HuH-7 (cell line): ENCODE measurements around the gene PDGFRB.

Experiments
- DNase-seq: peaks from one replicate; pipeline ENCODE4 v3.0.0; 2011; ENCODE audit warnings: low spot score

Gene PDGFRB

DNA sequence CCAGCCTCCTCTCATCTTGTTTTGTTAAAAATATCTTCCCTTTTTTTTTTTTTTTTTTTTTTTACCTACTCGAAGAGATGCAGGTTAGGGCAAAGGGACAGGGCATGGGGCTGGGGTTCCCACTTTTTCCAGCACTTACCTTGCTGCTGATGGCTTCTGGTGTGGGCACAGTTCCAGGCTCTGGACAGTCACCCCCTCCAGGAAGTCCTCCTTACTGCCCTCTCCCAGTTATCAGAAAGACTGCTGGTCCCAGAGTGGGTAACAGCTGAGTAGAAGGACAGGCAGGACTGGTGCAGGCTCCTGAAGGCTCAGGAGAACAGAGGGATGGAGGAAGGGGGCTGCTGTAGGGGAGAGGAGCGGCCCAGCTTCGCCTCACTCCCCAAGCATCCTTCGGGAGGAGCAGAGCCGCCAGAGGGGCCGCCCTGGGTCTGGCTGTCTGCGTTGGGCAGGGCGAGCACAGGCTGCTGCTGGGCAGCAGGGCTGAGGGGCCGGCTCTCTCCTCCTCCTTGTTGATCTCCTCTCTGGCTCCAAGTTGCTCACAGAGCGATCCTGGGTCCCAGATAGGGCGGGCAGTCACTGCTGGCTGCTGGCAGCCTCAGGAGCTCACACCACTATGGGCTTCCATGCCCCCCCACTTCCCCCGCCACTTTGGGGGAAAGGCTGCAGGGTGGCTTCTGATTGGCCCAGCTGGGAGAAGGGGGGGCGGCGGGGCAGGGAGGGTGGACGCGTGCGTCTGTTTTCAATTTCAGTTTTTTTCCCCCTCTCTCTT, at the start of gene PDGFRB:
Gene PDGFRB, minus strand, starts transcription at position 588 of the 769 bp plus-strand sequence. CDS start 18,798 bp downstream, outside the sequence.
- no peak for DNase-seq

DNA sequence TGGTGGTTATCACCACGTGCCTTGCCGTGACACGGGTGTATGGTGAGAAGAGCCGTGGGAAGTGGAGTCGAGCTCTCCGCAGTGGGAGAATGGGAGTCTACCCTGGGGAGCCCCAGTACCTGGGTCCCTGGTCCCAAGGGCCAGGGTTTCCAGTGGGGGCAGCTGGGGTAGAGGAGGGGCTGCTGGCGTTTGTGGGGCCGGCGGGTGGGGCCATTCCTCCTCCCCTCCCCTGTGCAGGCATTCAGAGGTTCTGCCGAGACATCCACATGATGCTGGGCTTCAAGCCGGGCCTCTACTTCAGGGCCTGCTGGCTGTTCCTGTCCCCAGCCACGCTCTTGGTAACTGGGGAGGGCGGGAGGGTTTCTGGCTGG, 48.9 kb upstream of the PDGFRB start:
- no peak for DNase-seq

DNA sequence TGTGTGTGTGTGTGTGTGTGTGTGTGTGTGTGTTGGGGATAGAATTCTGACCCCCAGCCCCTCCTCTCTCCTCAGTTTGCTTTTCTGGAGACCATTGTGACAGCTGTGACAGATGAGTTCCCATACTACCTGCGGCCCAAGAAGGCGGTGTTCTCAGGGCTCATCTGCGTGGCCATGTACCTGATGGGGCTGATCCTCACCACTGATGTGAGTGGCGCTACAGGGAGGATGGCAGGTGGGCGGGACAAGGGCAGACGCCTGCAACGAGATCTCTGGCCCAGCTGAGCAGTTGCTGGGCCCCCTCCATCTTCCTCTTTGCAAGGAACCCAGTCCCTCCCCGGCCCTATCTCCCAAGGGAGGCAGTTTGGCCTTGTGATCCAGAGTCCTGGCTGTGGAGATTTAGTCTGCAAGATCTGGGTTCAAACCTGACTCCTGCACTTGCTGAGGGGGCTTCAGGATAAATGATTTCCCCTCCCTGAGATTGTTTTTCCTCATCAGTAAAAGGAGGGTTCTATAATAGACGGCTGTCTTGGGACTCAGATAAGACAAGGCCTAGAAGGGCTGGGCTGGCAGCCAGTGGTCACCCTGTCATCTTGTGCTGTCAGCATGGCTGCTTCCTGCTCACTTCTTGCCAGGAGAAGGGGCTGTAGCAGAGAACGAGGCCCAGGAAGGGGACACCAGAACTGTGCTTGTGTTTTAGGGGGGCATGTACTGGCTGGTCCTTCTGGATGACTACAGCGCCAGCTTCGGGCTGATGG, 48.4 kb upstream of the PDGFRB start:
- DNase-seq: no peak

DNA sequence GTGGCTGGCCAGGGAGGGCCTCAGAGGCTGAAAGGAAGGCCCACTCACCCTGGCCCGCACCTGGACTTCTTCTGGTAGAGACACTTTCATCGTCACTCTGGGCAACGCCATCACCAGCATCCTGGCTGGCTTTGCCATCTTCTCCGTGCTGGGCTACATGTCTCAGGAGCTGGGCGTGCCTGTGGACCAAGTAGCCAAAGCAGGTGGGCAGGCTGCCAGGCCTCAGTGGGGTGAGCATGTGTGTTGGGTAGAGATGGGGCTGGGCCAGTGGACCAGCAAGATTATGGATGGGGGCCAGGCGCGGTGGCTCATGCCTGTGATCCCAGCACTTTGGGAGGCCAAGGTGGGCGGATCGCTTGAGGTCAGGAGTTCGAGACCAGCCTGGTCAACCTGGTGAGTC, 46.9 kb upstream of the PDGFRB start:
- DNase-seq: no peak

DNA sequence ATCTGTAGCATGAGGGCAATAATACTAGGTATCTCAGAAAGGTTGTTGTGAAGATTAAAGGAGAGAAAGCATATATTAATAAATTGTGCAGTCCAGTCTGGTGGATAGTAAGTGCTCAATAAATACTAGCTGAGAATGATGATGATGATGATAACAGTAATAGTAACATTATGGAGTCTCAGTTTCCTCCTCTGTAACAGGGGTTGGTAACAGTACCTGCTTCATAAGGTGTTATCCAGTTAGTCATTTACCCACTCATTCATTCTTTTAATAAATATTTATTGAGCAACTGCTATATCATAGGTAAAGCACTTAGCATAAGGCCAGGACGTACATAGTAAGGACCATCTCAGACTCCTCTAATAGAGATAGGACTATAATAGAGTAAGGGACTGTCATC, 41.8 kb upstream of the PDGFRB start:
- DNase-seq: no peak

DNA sequence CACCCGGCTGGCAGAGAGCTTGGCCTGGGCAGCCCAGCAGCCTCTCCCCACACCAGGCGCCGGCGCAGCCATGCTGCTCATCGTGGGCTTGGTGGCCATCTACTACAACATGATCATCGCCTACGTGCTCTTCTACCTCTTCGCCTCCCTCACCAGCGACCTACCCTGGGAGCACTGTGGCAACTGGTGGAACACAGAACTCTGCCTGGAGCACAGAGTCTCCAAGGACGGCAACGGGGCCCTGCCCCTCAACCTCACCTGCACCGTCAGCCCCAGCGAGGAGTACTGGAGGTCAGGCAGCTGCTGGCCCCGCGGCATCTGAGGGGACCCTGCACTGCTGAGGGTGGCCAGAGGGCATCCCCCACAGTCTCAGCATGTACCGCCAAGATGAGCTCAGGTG, 41.3 kb upstream of the PDGFRB start:
- no peak for DNase-seq

DNA sequence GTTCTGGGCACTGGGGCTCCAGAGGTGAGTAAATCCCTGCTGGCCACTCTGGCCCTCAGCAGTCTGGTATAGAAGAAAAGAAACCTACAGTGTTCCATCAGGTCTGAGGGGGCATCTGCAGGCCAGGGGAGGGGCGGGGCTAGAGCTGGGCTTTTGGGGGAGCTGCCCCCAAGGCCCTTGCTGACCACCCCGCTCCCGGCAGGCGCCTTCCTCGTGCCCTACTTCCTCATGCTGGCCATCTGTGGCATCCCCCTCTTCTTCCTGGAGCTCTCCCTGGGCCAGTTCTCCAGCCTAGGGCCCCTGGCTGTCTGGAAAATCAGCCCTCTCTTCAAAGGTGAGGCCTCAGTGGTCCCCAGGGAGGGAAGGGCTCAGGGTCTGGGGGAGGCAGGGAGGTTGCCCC, 40.9 kb upstream of the PDGFRB start:
- no peak for DNase-seq

DNA sequence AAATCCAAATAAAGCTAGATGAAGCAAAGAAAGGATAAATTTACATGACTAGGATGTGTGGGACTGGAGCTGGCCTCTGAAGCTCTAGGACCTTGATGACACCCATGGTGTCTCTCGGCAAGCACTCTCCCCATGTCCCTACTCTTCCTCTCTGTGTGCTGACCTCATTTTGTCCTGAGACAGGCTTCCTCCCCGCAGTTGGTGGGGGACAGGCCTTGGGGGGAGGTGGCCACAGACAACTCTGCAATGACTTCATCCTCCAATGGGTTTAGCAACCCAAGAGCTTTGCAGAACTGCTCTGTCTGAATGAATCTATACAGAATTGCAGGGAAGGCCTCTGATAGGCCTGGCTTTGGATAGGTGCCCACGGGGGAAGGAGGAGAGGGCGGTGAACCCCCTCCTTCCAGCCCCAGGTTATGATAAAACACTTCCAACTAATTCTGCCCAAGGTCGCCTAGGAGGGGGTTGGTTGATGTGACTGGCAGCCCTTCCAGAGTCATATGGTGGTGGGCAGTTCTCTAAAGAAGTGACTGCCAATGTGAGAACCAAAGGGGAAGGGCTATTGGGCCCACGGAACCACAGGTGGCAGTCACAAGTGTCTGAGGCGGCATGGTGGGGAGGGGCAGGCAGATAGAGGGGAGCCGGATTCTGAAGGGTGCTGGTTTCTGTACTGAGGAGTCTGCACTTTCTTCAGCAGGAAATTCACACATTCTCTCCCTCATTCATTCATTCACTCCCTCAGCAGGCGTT, 40.3 kb upstream of the PDGFRB start:
- DNase-seq: no peak

DNA sequence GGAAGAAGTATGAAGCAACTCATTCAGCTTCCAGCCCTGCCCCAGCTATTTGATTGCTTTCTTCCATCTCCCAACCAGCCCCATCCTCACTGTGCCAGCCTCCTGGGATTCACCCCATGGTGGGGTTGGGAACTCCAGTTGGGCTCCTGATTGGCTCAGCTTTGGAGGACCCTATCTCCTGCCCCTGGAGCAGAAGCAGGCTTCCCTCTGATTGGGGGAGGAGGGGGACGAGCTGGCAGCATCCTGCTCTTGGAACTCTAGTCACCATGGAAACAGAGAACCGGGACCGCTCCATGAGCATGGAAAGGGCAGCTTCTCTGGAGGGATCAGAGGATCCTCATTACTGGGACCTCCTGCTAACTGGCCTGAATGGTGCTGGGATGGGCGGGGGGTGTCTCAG, 36.8 kb upstream of the PDGFRB start:
- DNase-seq: no peak

DNA sequence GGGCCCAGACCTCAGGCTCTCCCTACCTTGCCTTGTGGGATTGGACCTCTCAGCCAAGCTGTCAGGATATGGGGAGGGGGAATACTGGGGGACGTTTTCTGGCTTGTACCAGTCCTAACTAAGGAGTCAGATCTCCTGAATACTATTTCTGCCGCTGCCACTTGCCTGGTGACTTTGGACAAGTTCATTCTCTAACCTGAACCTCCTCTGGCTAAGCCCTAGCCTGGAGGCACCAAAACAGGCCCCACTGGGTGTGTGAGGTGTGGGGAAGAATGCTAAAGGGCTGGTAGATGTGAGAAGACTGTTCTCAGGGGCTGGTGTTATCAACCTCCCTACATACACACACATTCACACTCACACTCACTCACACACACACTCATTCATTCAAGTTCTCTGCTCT, 35.3 kb upstream of the PDGFRB start:
- DNase-seq: no peak

DNA sequence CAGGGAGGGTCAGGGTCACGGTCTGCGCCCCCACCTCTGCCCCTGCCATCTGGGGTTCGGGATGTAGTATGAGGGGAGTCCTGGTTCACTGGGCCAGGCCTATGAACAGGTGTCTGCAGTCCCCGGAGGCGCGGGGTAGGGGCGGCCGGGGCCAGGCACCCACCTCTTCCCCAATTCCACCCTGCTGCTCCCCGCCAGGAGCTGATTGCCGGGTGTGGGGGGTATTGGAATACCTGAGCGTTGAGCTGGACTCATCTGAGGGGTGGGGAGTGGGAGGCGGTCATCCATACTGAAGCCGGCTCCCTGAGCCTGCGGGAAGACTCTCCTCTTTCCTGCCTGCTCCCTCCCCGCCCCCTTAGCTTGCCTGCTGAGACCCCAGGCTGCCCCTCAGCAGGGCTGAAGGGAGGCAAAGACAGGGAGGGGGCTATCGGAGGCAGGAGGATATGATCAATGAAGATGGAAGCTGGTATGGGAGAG, 34.9 kb upstream of the PDGFRB start:
- no peak for DNase-seq

DNA sequence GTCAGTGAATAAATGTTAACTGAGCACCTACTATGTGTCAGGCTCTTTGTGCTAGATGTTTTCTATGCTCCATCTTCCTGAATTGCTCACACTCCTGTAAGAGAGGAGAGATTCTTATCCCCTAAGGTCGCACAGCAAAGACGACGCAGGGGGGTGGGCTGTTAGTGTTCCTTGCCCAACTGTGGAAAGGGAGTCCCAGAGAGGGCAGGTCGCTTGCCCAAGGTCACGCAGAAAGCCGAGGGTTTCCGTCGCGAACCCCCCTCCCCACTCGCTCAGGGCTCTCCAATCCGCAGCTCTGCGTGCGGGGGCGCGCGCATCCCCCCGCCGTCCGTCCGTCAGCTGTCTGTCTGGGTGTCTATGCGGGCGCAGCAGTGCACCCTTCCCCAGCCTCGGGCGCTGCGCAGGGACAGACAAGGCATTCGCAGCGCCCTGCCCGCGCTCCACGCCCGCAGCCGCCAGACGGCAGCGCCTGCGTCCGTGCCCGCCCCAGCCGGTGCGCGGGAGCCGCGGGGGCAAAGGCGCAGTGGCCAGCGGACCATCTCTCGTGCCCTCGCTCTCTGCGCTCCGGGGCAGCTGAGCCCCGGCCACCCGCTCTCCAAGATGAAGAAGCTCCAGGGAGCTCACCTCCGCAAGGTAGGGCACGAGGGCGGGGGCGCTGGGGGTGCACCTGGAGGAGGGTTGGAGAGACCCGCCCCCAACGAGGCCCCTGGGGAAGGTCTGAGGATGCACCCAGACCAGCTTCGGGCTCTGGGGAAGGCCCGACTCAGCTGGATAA, 34.3 kb upstream of the PDGFRB start, which contains the start of gene SLC6A7:
Gene SLC6A7, plus strand, starts transcription at position 335 of the 775 bp plus-strand sequence. Its CDS starts 266 bp downstream, at position 601.
- DNase-seq: no peak

DNA sequence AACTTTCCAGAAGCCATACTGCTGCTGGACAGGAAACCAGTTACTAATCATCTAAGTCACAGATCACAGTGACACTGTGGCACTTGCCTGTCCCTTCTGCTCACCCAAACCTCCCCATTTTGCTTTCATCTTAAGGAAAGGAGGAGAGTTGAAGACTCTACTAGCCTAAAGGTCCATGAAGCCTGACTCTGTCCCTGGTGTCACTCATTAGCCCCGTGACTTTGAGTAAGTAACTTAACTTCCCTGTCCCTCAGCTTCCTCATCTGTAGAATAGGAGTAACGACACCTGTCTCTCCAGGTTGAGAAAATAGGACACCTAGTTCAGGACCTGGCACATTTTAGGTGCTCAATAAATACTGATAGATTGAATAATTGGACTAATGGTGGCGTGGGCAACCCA, 33.7 kb upstream of the PDGFRB start:
- no peak for DNase-seq

DNA sequence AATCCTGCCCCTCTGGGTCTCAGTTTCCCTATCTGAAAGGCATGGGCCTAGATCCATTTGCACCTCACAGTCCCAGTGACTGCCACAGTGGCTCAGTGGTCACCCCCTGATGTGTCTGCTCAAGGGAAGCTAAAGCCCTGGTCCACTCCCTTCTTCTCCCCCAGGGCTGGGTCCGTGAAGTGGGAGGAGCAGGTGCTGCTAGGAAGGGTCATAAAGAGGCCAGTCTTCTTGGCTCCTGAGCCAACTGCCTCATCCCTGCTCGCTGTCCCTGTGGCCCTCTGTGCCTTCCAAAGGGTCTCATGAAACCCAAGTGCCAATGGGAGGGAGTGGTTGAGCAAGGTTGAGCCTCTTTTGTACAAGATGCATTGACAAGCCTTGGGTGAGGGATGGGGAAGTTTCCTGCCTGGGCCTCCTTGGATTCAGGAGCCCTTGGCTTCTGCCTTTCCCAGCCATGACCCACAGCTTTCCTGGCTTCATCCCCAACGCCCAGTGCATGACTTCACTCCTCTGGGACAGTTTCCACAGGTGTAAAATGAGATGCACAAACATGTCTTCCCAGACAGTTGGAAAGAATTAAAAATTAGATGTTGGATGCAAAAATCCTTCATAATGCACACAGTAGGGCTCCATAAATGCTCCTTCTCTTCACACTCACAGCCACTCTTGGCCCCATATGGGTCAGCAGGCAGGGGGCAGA, 32.6 kb upstream of the PDGFRB start:
- no peak for DNase-seq

DNA sequence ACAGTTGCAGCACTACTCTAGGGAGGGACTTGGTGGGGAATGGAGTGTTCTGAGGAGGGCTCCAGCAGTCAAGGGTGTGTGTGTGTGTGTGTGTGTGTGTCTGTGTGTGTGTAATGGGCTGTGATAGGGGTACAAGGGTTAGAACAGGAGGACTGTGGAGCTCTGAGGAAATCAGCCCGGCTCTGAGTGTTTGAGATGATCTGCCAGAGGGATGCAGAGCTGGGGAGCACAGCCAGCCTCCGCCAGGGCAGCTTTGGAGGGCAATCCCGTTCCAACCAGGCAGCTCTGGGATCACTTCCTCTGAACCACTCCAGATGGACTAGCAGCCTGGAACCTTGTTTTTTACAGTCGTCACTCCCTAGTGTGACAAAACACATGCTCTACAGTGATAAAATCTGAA, 31.3 kb upstream of the PDGFRB start:
- DNase-seq: no peak

DNA sequence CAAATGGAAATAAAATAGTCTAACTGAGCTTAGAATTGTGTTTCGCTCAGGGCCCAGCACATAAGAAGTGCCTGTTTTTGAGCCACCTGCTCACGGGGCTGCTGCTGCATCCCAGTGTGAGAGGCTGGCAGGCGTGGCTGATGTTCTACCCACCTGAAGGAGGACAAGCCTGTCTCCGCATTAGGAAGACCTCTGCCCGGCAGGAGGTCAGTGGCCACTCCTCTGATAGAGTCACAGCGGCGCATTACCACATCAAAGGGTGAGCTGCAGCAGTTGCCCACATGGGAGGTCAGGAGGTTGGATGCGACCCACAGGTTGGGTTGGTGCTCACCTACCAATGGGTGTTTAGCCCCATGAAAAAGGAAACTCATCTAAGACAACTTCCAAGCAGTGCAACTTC, 30.5 kb upstream of the PDGFRB start:
- no peak for DNase-seq

DNA sequence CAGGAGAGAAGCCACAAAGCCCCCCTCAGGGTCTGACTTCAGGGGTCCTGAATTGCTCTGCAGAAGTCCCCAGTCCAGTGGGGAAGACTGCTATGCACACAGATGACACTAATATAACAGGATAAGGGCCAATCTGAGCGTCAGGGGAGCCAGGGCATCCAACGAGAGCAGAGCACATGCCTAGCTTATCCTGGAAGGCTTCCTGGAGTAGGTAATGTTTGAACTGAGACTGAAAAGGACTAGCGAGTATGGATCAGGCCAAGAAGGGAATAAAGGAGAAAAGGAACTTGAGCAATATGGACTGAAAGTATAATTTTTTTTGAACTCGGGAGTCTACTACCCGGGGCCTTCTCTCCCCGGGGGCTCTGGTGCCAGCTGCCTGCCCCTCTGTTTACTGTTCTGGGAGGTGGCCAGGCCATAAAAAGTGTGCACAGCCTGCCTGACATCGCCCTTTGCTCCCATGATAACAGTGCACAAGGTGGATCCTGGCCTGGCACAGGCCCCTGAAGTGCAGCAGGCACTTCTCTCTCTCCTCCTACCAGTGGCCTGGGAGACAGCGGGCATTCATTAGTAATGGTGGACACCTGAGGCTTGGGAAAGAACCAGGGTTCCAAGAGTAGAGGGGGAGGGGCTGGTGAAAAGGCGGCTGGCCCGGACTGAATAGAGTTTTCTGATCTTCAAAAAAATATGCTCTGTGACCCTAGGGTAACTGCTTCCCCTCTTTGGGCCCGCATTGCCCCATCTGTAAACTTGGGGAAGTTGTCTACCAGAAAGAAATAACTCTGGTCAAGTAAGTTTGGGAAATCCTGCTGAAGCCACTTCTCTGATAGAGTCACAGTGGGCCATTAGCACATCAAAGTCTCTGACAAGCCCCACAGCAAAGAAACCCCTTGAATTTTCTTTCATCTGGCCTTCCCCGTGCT, 29.6 kb upstream of the PDGFRB start:
- peak; percentile 67 for DNase-seq

DNA sequence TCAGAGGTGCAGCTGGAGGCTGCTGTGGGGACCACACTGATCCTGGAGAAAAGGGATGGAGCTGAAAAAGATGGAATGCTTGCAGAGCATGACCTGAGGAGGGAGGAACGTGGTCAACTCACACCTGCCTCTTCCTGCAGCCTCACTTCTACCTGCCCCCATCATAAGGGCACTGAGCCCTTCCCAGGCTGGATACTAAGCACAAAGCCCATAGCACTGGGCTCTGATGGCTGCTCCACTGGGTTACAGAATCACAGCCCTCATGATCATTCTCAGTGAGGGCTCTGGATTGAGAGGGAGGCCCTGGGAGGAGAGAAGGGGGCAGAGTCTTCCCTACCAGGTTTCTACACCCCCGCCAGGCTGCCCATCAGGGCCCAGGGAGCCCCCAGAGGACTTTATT, 28.4 kb upstream of the PDGFRB start:
- DNase-seq: no peak

DNA sequence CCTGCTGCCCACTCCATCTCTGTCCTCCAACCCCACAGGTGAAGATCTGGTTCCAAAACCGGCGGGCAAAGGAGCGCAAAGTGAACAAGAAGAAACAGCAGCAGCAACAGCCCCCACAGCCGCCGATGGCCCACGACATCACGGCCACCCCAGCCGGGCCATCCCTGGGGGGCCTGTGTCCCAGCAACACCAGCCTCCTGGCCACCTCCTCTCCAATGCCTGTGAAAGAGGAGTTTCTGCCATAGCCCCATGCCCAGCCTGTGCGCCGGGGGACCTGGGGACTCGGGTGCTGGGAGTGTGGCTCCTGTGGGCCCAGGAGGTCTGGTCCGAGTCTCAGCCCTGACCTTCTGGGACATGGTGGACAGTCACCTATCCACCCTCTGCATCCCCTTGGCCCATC, 27.8 kb upstream of the PDGFRB start:
- no peak for DNase-seq

DNA sequence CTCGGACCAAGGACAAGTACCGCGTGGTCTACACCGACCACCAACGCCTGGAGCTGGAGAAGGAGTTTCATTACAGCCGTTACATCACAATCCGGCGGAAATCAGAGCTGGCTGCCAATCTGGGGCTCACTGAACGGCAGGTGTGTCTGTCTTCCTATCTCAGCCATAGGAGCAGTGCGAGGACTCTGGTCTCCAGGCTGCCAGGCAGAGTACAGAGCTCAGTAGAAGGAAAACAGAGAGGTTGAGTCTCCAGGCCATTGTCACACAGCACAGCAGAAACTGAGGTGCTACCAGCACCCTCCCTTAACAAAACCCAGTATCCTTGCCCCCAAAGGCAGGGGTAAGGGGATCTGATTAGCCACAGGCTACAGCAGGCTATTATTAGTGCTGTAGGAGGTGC, 27.1 kb upstream of the PDGFRB start:
- no peak for DNase-seq
